Measurements from ENCODE around the gene CTDP1. TPM values are rescaled to one million over a fixed set of nuclear protein-coding genes. Genes with fewer than 3 reads are reported as not detected.

The CTDP1 gene
- polyA plus RNA-seq, 1 donor (not counting 4 experiments of a cell fraction or from before 2014, with no cell fraction given) = 9.2 TPM

GRCh38 chr18:79699653-79700052 lies 20.1 kb downstream of the CTDP1 start:
- no peak for FAIRE-seq
- no peak overlapping the region for H3K9ac ChIP-seq (ENCODE audit: control insufficient read depth, extremely low read depth, insufficient read depth, low read length)
- DNase-seq (ENCODE audit: low read depth, low spot score) = no peak
- H3K4me3 ChIP-seq (ENCODE audit: control insufficient read depth in 2 of 3, extremely low read depth in 1 of 3, insufficient read depth in 2 of 3, low read depth in 1 of 3, low read length in 3 of 3) = no peak overlapping the region
- TF ChIP-seq CTCF (optimal IDR thresholded peaks at IDR 0.05 in 1 of 3, IDR thresholded peaks at IDR 0.05 in 1 of 3, conservative IDR thresholded peaks at IDR 0.05 in 1 of 3; ENCODE audit: extremely low read depth in 1 of 3, insufficient read depth in 2 of 3, low read length in 3 of 3) (no peak), EZH2 (IDR thresholded peaks at IDR 0.05; ENCODE audit: low read length) (no peak)
- H3K4me1 ChIP-seq (ENCODE audit: control insufficient read depth, extremely low read depth, insufficient read depth, low read length) = no peaks in the 10 kb centered on the region
- no peaks in the 10 kb centered on the region for H3K9me1 ChIP-seq (ENCODE audit: control insufficient read depth, extremely low read depth, insufficient read depth, low read length)
- H2AFZ ChIP-seq (ENCODE audit: control insufficient read depth, low read length) = no peak overlapping the region
- no peak overlapping the region for H3K27ac ChIP-seq (ENCODE audit: control insufficient read depth, insufficient read depth, low read length)
- peaks cover 30% of the 10 kb centered on the region for H3K79me2 ChIP-seq (ENCODE audit: control insufficient read depth, insufficient read depth, low read length)
- H3K36me3 ChIP-seq (ENCODE audit: control insufficient read depth in 2 of 2, extremely low read depth in 1 of 2, insufficient read depth in 2 of 2, low read length in 2 of 2) = peaks cover 29 to 37% of the 10 kb centered on the region in 2 experiments
- dilution Hi-C loops (cut with MboI; ENCODE audit: extremely low pct_ligation_motif_present, low sequenced_read_pairs) = no loop called here
- no peak overlapping the region for H3K4me2 ChIP-seq (ENCODE audit: control insufficient read depth, extremely low read depth, insufficient read depth, low read depth, low read length)
- no peaks in the 10 kb centered on the region for H4K20me1 ChIP-seq (ENCODE audit: control insufficient read depth, extremely low read depth, insufficient read depth, low read length)
- no peaks in the 10 kb centered on the region for H3K27me3 ChIP-seq (ENCODE audit: control insufficient read depth, extremely low read depth, insufficient read depth, low read length)
- H3K9me3 ChIP-seq (ENCODE audit: control insufficient read depth, low read depth, low read length) = no peaks in the 10 kb centered on the region

- H3K36me3 ChIP-seq (ENCODE audit: control insufficient read depth in 2 of 2, extremely low read depth in 1 of 2, insufficient read depth in 2 of 2, low read length in 2 of 2) = peaks cover 26 to 36% of the 10 kb centered on the region in 2 experiments
- H3K9ac ChIP-seq (ENCODE audit: control insufficient read depth, extremely low read depth, insufficient read depth, low read length) = no peak overlapping the region
Observed at GRCh38 chr18:79702906-79703305, 23.3 kb downstream of the CTDP1 start.

More at GRCh38 chr18:79702906-79703305, 23.3 kb downstream of the CTDP1 start:
- no peaks in the 10 kb centered on the region for H3K4me1 ChIP-seq (ENCODE audit: control insufficient read depth, extremely low read depth, insufficient read depth, low read length)
- no peak overlapping the region for H2AFZ ChIP-seq (ENCODE audit: control insufficient read depth, low read length)
- no peaks in the 10 kb centered on the region for H3K27me3 ChIP-seq (ENCODE audit: control insufficient read depth, extremely low read depth, insufficient read depth, low read length)
- no peaks in the 10 kb centered on the region for H3K9me1 ChIP-seq (ENCODE audit: control insufficient read depth, extremely low read depth, insufficient read depth, low read length)
- no peak for TF ChIP-seq EZH2 (IDR thresholded peaks at IDR 0.05; ENCODE audit: low read length)
- no peak for TF ChIP-seq CTCF (optimal IDR thresholded peaks at IDR 0.05 in 1 of 3, IDR thresholded peaks at IDR 0.05 in 1 of 3, conservative IDR thresholded peaks at IDR 0.05 in 1 of 3; ENCODE audit: extremely low read depth in 1 of 3, insufficient read depth in 2 of 3, low read length in 3 of 3)
- no peak overlapping the region for H3K27ac ChIP-seq (ENCODE audit: control insufficient read depth, insufficient read depth, low read length)
- DNase-seq (ENCODE audit: low read depth, low spot score) = no peak
- no peak overlapping the region for H3K4me2 ChIP-seq (ENCODE audit: control insufficient read depth, extremely low read depth, insufficient read depth, low read depth, low read length)
- peaks cover 30% of the 10 kb centered on the region for H3K79me2 ChIP-seq (ENCODE audit: control insufficient read depth, insufficient read depth, low read length)
- dilution Hi-C loops (cut with MboI; ENCODE audit: extremely low pct_ligation_motif_present, low sequenced_read_pairs) = no loop called here
- no peaks in the 10 kb centered on the region for H3K9me3 ChIP-seq (ENCODE audit: control insufficient read depth, low read depth, low read length)
- no peak for FAIRE-seq
- no peaks in the 10 kb centered on the region for H4K20me1 ChIP-seq (ENCODE audit: control insufficient read depth, extremely low read depth, insufficient read depth, low read length)
- H3K4me3 ChIP-seq (ENCODE audit: control insufficient read depth in 2 of 3, extremely low read depth in 1 of 3, insufficient read depth in 2 of 3, low read depth in 1 of 3, low read length in 3 of 3) = no peak overlapping the region

Data from keratinocyte (primary cell).